Common myeloid progenitor, CD34-positive (primary cell): ENCODE measurements around the gene SLFN12.
A peak's percentile ranks its signal among the peaks of the same experiment; 100 is the strongest.

Experiments used
- CTCF ChIA-PET: fragments of 350-600 bp; sonication (Branson Sonifier 250); formaldehyde crosslinking; loops from one replicate; lab custom pipeline; 2021; ENCODE audit warnings: antibody characterized with exemption; lab: Charles Lee
- POLR2A ChIA-PET: fragments of 350-600 bp; sonication (Branson Sonifier 250); formaldehyde crosslinking; loops from one replicate; lab custom pipeline; 2021; ENCODE audit warnings: antibody characterized with exemption; lab: Charles Lee
- DNase-seq, 3 donors: peaks; one replicate each; pipeline versions ENCODE4 v3.0.0 to v3.0.0-alpha.2; 2013
- H3K27ac ChIP-seq, 2 experiments: 1 replicate in 1 of 2; 2 replicates in 1 of 2; pipeline ENCODE4 v1.7.0; 2013; ENCODE audit warnings: inconsistent platforms in 2 of 2, low read length in 2 of 2, mild to moderate bottlenecking in 2 of 2, low read depth in 1 of 2, moderate library complexity in 1 of 2; ENCODE audit not compliant: severe bottlenecking in 2 of 2, insufficient read depth in 1 of 2, poor library complexity in 1 of 2
- H3K27me3 ChIP-seq, 5 experiments: replicated peaks in 2 of 5; 1 replicate in 3 of 5; 2 replicates in 2 of 5; pipeline versions ENCODE4 v1.6.1 to v1.7.0; 2013; ENCODE audit warnings: low read length in 4 of 5, mild to moderate bottlenecking in 2 of 5, moderate library complexity in 2 of 5, inconsistent platforms in 1 of 5; ENCODE audit not compliant: insufficient read depth in 5 of 5, control insufficient read depth in 4 of 5
- H3K36me3 ChIP-seq, 4 experiments: 1 replicate in 2 of 4; 2 replicates in 2 of 4; pipeline versions ENCODE4 v1.6.1 to v1.7.0; 2013; ENCODE audit warnings: low read length in 3 of 4, control low read depth in 1 of 4, mild to moderate bottlenecking in 1 of 4; ENCODE audit not compliant: control insufficient read depth in 4 of 4, insufficient read depth in 4 of 4
- H3K4me1 ChIP-seq, 4 experiments: 1 replicate in 3 of 4; 2 replicates in 1 of 4; pipeline versions ENCODE4 v1.6.1 to v1.7.1; 2013; ENCODE audit warnings: low read length in 3 of 4, mild to moderate bottlenecking in 3 of 4, control low read depth in 1 of 4, inconsistent platforms in 1 of 4, moderate library complexity in 1 of 4; ENCODE audit not compliant: control insufficient read depth in 4 of 4, insufficient read depth in 4 of 4; ENCODE audit errors: control extremely low read depth in 1 of 4
- H3K4me3 ChIP-seq, 7 experiments: 1 replicate in 4 of 7; 2 replicates in 3 of 7; pipeline versions ENCODE4 v1.5.1 to v1.7.0; 2013; ENCODE audit warnings: mild to moderate bottlenecking in 7 of 7, low read length in 6 of 7, moderate library complexity in 6 of 7, inconsistent platforms in 2 of 7, low read depth in 2 of 7, control low read depth in 1 of 7; ENCODE audit not compliant: insufficient read depth in 4 of 7, control insufficient read depth in 1 of 7; ENCODE audit errors: extremely low read depth in 1 of 7
- H3K9me3 ChIP-seq, 5 experiments: 1 replicate in 4 of 5; 2 replicates in 1 of 5; pipeline versions ENCODE4 v1.6.1 to v1.7.1; 2013; ENCODE audit warnings: low read length in 4 of 5, mild to moderate bottlenecking in 2 of 5, inconsistent platforms in 1 of 5, low read depth in 1 of 5, moderate library complexity in 1 of 5; ENCODE audit not compliant: control insufficient read depth in 4 of 5, insufficient read depth in 2 of 5; ENCODE audit errors: control extremely low read depth in 1 of 5
- WGBS: methylation state at CpG from one replicate; pipeline ENCODE4 v1.1.5; 2013; ENCODE audit not compliant: insufficient coverage; 5-methylcytosine and 5-hydroxymethylcytosine counted together

SLFN12 gene

GRCh38 chr17:35374766-35375344, 57.4 kb downstream of the SLFN12 start:
- peaks cover 0 to 5% (median 4%) of the 10 kb centered on the region in 5 experiments for H3K9me3 ChIP-seq
- no peaks in the 10 kb centered on the region for H3K36me3 ChIP-seq
- H3K27ac ChIP-seq, result peak overlapping the region; percentile 82 to 90
- peaks cover 10 to 34% (median 22%) of the 10 kb centered on the region in 4 experiments for H3K4me1 ChIP-seq
- no peak for DNase-seq
- WGBS, result 10% methylated on average over 1 of the region's 3 CpGs
- H3K27me3 ChIP-seq, result no peaks in the 10 kb centered on the region
- H3K4me3 ChIP-seq, result peak overlapping the region in 6 of 7 experiments; percentile 78 to 96 (median 85)
- POLR2A ChIA-PET, result interaction anchor here (0.6 to 1.4 kb wide), 3 partner anchors 74 to 187 kb away, joined by 3 to 4 read pairs (median 3); partner anchors contain the start of gene SLFN13
- CTCF ChIA-PET, result interaction anchor here (0.6 kb wide), 1 partner anchor 189 kb away, joined by 3 read pairs; no protein-coding TSS in a partner anchor

GRCh38 chr17:35373984-35374765, 58.1 kb downstream of the SLFN12 start:
- WGBS, result 0% methylated on average over 38 of the region's 47 CpGs
- peak; percentile 46 to 75 (median 65) for DNase-seq
- POLR2A ChIA-PET, result interaction anchor here (0.6 to 1.4 kb wide), 7 partner anchors 12 to 86 kb away, joined by 3 to 7 read pairs (median 3); partner anchors contain the start of gene SLFN13
- peaks cover 0 to 5% (median 4%) of the 10 kb centered on the region in 5 experiments for H3K9me3 ChIP-seq
- CTCF ChIA-PET, result interaction anchor here (0.6 to 1.9 kb wide), 2 partner anchors 160 to 188 kb away, joined by 3 to 5 read pairs; no protein-coding TSS in a partner anchor
- H3K36me3 ChIP-seq, result peaks cover 0 to 3% (median 2%) of the 10 kb centered on the region in 4 experiments
- H3K4me1 ChIP-seq, result peaks cover 10 to 34% (median 22%) of the 10 kb centered on the region in 4 experiments
- no peaks in the 10 kb centered on the region for H3K27me3 ChIP-seq
- peak overlapping the region; percentile 70 to 96 (median 84) for H3K4me3 ChIP-seq
- peak overlapping the region; percentile 82 to 90 for H3K27ac ChIP-seq

GRCh38 chr17:35373534-35373983, 58.7 kb downstream of the SLFN12 start, which contains the start of gene SLFN11:
TSS of gene SLFN11 (minus strand) at chr17:35373621. CDS start at chr17:35363807, 9,814 bp downstream.
- Histone ChIP-seq H3K4me1 (peaks cover 10 to 40% (median 26%) of the 10 kb centered on the region in 4 experiments), H3K4me3 (peak within 1 kb of the TSS; percentile 70 to 96 (median 84)), H3K27ac (peak within 1 kb of the TSS; percentile 82 to 90), H3K27me3 (no peaks in the 10 kb centered on the region), H3K9me3 (peaks cover 0 to 5% (median 4%) of the 10 kb centered on the region in 5 experiments), H3K36me3 (peaks cover 0 to 8% (median 7%) of the 10 kb centered on the region in 4 experiments)
- ChIA-PET CTCF (interaction anchor here (1.5 to 1.9 kb wide), 2 partner anchors 114 to 161 kb away, joined by 4 to 5 read pairs; no protein-coding TSS in a partner anchor), POLR2A (interaction anchor here (0.6 to 1.4 kb wide), 7 partner anchors 11 to 75 kb away, joined by 3 to 7 read pairs (median 3); partner anchors contain the start of gene SLFN13)
- DNase-seq, result peak; percentile 89
- WGBS, result 0% methylated on average over 16 of the region's 22 CpGs

- Histone ChIP-seq H3K36me3 (peaks cover 0 to 9% (median 7%) of the 10 kb centered on the region in 4 experiments), H3K4me3 (peak overlapping the region; percentile 70 to 96 (median 84)), H3K27ac (peak overlapping the region; percentile 82 to 90), H3K27me3 (no peaks in the 10 kb centered on the region), H3K4me1 (peaks cover 13 to 45% (median 31%) of the 10 kb centered on the region in 4 experiments), H3K9me3 (peaks cover 0 to 5% (median 4%) of the 10 kb centered on the region in 5 experiments)
- DNase-seq, result peak; percentile 38 to 72 (median 62)
- 0% methylated on average over 11 of the region's 25 CpGs for WGBS
- ChIA-PET CTCF (interaction anchor here (1.0 to 1.9 kb wide), 4 partner anchors 10 to 161 kb away, joined by 4 to 5 read pairs (median 4); no protein-coding TSS in a partner anchor), POLR2A (interaction anchor here (0.9 to 1.4 kb wide), 5 partner anchors 11 to 61 kb away, joined by 3 to 7 read pairs (median 4); no protein-coding TSS in a partner anchor)
These were observed 59.3 kb downstream of the SLFN12 start for GRCh38 chr17:35372846-35373533.

GRCh38 chr17:35371934-35372333, 60.4 kb downstream of the SLFN12 start:
- no CpG with 5 or more reads among the region's 3 CpGs for whole genome bisulfite sequencing
- Histone ChIP-seq H3K36me3 (peaks cover 0 to 13% (median 7%) of the 10 kb centered on the region in 4 experiments), H3K4me1 (peaks cover 15 to 52% (median 37%) of the 10 kb centered on the region in 4 experiments), H3K9me3 (peaks cover 0 to 5% (median 4%) of the 10 kb centered on the region in 5 experiments), H3K4me3 (peak overlapping the region in 4 of 7 experiments; percentile 78 to 96 (median 84)), H3K27me3 (no peaks in the 10 kb centered on the region), H3K27ac (no peak overlapping the region)
- ChIA-PET POLR2A (no interaction called here), CTCF (interaction anchor here (1.5 kb wide), 1 partner anchor 11 kb away, joined by 4 read pairs; no protein-coding TSS in a partner anchor)
- no peak for DNase-seq
